H1 (cell line): Measurements from ENCODE around the gene SEMA4F. TPM values are rescaled to one million over a fixed set of nuclear protein-coding genes. Genes with fewer than 3 reads are reported as not detected.

ENCODE experiments used
- CTCF ChIA-PET: fragments of 300-600 bp; sonication (Branson Sonifier 250); formaldehyde crosslinking; loops from one replicate; lab custom pipeline; 2021; ENCODE audit not compliant: partially characterized antibody; lab: Charles Lee
- POLR2A ChIA-PET: fragments of 300-600 bp; sonication (Branson Sonifier 250); formaldehyde crosslinking; loops from one replicate; lab custom pipeline; 2021; ENCODE audit warnings: inconsistent platforms; ENCODE audit not compliant: partially characterized antibody; lab: Charles Lee
- DNase-seq, 2 experiments: peaks; one replicate each; pipeline versions ENCODE4 v3.0.0 to v3.0.0-alpha.2; 2010 to 2022; ENCODE audit warnings: low spot score in 2 of 2, low read depth in 1 of 2, mixed read lengths in 1 of 2
- FAIRE-seq: peaks from 2 replicates; lab custom pipeline; 2011; peaks lifted over from hg19 to GRCh38; lab: Jason Lieb, UNC
- H2AFZ ChIP-seq: 2 replicates; pipeline ENCODE4 v1.8.1; 2012; ENCODE audit warnings: low read length, inconsistent platforms
- H2AK5ac ChIP-seq: 2 replicates; pipeline ENCODE4 v1.6.1; 2013; ENCODE audit warnings: low read depth, low read length
- H2BK120ac ChIP-seq: replicated peaks from 2 replicates; pipeline ENCODE3; 2013; ENCODE audit warnings: low read depth, low read length, inconsistent platforms
- H2BK12ac ChIP-seq: 2 replicates; pipeline ENCODE4 v1.6.1; 2013; ENCODE audit warnings: low read depth, low read length
- H2BK15ac ChIP-seq: 2 replicates; pipeline ENCODE4 v1.6.1; 2013; ENCODE audit warnings: low read length
- H2BK20ac ChIP-seq: 2 replicates; pipeline ENCODE4 v1.6.1; 2013; ENCODE audit warnings: low read length
- H2BK5ac ChIP-seq: 2 replicates; pipeline ENCODE4 v1.6.1; 2013; ENCODE audit warnings: low read depth, low read length
- H3K14ac ChIP-seq: 2 replicates; pipeline ENCODE4 v1.6.1; 2013; ENCODE audit warnings: inconsistent platforms; ENCODE audit not compliant: insufficient read length
- H3K18ac ChIP-seq: 2 replicates; pipeline ENCODE4 v1.6.1; 2013; ENCODE audit warnings: low read length; ENCODE audit errors: extremely low read depth
- H3K23ac ChIP-seq: 2 replicates; pipeline ENCODE4 v1.6.1; 2013; ENCODE audit warnings: inconsistent platforms; ENCODE audit not compliant: insufficient read length
- H3K23me2 ChIP-seq: 2 replicates; pipeline ENCODE4 v1.6.1; 2013; ENCODE audit warnings: low read depth, low read length
- H3K27ac ChIP-seq: 2 replicates; pipeline ENCODE4 v1.6.1; 2011; ENCODE audit warnings: low read depth, low read length, inconsistent platforms
- H3K27me3 ChIP-seq, 4 experiments: replicated peaks in 1 of 4; 1 replicate in 1 of 4; 2 replicates in 3 of 4; pipeline versions ENCODE4 v1.6.1 to v1.8.1; 2011 to 2013; ENCODE audit warnings: low read length in 3 of 4, mild to moderate bottlenecking in 3 of 4, inconsistent platforms in 2 of 4, mixed read lengths in 2 of 4, moderate library complexity in 1 of 4; ENCODE audit not compliant: control insufficient read depth in 3 of 4, insufficient read depth in 3 of 4; ENCODE audit errors: extremely low read depth in 1 of 4
- H3K36me3 ChIP-seq, 4 experiments: 2 replicates each; pipeline versions ENCODE4 v1.6.1 to v1.8.1; 2011 to 2013; ENCODE audit warnings: mild to moderate bottlenecking in 4 of 4, low read length in 3 of 4, moderate library complexity in 2 of 4, control low read depth in 1 of 4, inconsistent platforms in 1 of 4; ENCODE audit not compliant: insufficient read depth in 4 of 4, control insufficient read depth in 2 of 4
- H3K4ac ChIP-seq: replicated peaks from 2 replicates; pipeline ENCODE3; 2013; ENCODE audit warnings: low read length, low read depth, mixed read lengths, inconsistent platforms; ENCODE audit not compliant: insufficient read length
- H3K4me1 ChIP-seq, 4 experiments: replicated peaks in 1 of 4; 1 replicate in 1 of 4; 2 replicates in 3 of 4; pipeline versions ENCODE4 v1.6.1 to v1.8.1; 2011 to 2013; ENCODE audit warnings: low read length in 3 of 4, inconsistent platforms in 2 of 4, mixed read lengths in 1 of 4; ENCODE audit not compliant: insufficient read depth in 4 of 4, control insufficient read depth in 3 of 4
- H3K4me2 ChIP-seq, 2 experiments: 2 replicates each; pipeline versions ENCODE4 v1.6.1 to v1.8.1; 2011 to 2013; ENCODE audit warnings: low read depth in 2 of 2, low read length in 2 of 2, control low read depth in 1 of 2, inconsistent platforms in 1 of 2, mild to moderate bottlenecking in 1 of 2; ENCODE audit not compliant: insufficient read depth in 1 of 2
- H3K4me3 ChIP-seq, 4 experiments: fragments of 200-600, 300-600 bp in 1 of 4; sonication (generic), shearing (Covaris generic), sonication (Bioruptor Twin) in 1 of 4; 2 replicates each; pipeline versions ENCODE4 v1.5.1 to v1.8.1; 2011 to 2016; ENCODE audit warnings: low read length in 4 of 4, low read depth in 3 of 4, control low read depth in 2 of 4, inconsistent platforms in 2 of 4, mild to moderate bottlenecking in 2 of 4, mixed read lengths in 1 of 4, moderate library complexity in 1 of 4; ENCODE audit not compliant: insufficient read depth in 2 of 4; ENCODE audit errors: extremely low read depth in 1 of 4
- H3K56ac ChIP-seq: replicated peaks from 2 replicates; pipeline ENCODE3; 2013; ENCODE audit warnings: low read depth, mild to moderate bottlenecking, mixed read lengths, low read length, inconsistent platforms; ENCODE audit not compliant: insufficient read length
- H3K79me1 ChIP-seq: 2 replicates; pipeline ENCODE4 v1.6.1; 2013; ENCODE audit warnings: low read depth, low read length, control low read depth
- H3K79me2 ChIP-seq, 2 experiments: 2 replicates each; pipeline versions ENCODE4 v1.6.1 to v1.8.1; 2012 to 2013; ENCODE audit warnings: low read length in 2 of 2, mild to moderate bottlenecking in 2 of 2, inconsistent platforms in 1 of 2; ENCODE audit not compliant: insufficient read depth in 2 of 2, control insufficient read depth in 1 of 2
- H3K9ac ChIP-seq, 4 experiments: replicated peaks in 1 of 4; 1 replicate in 1 of 4; 2 replicates in 3 of 4; pipeline versions ENCODE4 v1.6.1 to v1.8.1; 2011 to 2013; ENCODE audit warnings: low read depth in 3 of 4, low read length in 3 of 4, control low read depth in 2 of 4, mild to moderate bottlenecking in 2 of 4, moderate library complexity in 2 of 4, inconsistent platforms in 1 of 4; ENCODE audit errors: extremely low read depth in 1 of 4
- H3K9me3 ChIP-seq, 2 experiments: 2 replicates each; pipeline versions ENCODE4 v1.6.1 to v1.8.1; 2012 to 2013; ENCODE audit warnings: mild to moderate bottlenecking in 2 of 2, moderate library complexity in 2 of 2, control low read depth in 1 of 2, inconsistent platforms in 1 of 2, low read depth in 1 of 2, low read length in 1 of 2, mixed read lengths in 1 of 2; ENCODE audit not compliant: insufficient read depth in 2 of 2
- H4K20me1 ChIP-seq, 2 experiments: replicated peaks in 1 of 2; 2 replicates each; pipeline versions ENCODE3 to v1.8.1; 2011 to 2013; ENCODE audit warnings: inconsistent platforms in 2 of 2, low read length in 2 of 2, mild to moderate bottlenecking in 1 of 2; ENCODE audit not compliant: insufficient read depth in 2 of 2, control insufficient read depth in 1 of 2
- H4K5ac ChIP-seq: 2 replicates; pipeline ENCODE4 v1.6.1; 2013; ENCODE audit warnings: low read length, low read depth, mixed read lengths, inconsistent platforms; ENCODE audit not compliant: insufficient read length
- H4K8ac ChIP-seq: 2 replicates; pipeline ENCODE4 v1.8.0; 2013; ENCODE audit warnings: mild to moderate bottlenecking, moderate library complexity, low read length, inconsistent platforms; ENCODE audit not compliant: insufficient read depth; ENCODE audit errors: extremely low read depth
- H4K91ac ChIP-seq: replicated peaks from 2 replicates; pipeline ENCODE3; 2013; ENCODE audit warnings: low read length, mixed read lengths, inconsistent platforms; ENCODE audit not compliant: insufficient read length
- ATF3 ChIP-seq: IDR thresholded peaks from 2 replicates; pipeline ENCODE4 v1.6.1; 2011; ENCODE audit warnings: low read depth, mild to moderate bottlenecking, low read length; ENCODE audit not compliant: insufficient read depth
- EP300 ChIP-seq, 2 experiments: IDR thresholded peaks; 1 replicate in 1 of 2; 2 replicates in 1 of 2; pipeline ENCODE4 v1.6.1; 2011 to 2012; ENCODE audit warnings: low read depth in 2 of 2, low read length in 2 of 2, mild to moderate bottlenecking in 2 of 2, borderline replicate concordance in 1 of 2, inconsistent platforms in 1 of 2, moderate library complexity in 1 of 2
- NRF1 ChIP-seq: IDR thresholded peaks from 2 replicates; pipeline ENCODE4 v1.6.1; 2011; ENCODE audit warnings: mild to moderate bottlenecking, low read depth, low read length, improper control_type of control experiment
- SAP30 ChIP-seq: fragments of 300-600 bp; sonication (generic); IDR thresholded peaks from 2 replicates; pipeline ENCODE4 v1.7.1; 2012; ENCODE audit warnings: low read length, moderate library complexity, mild to moderate bottlenecking, inconsistent platforms; ENCODE audit not compliant: insufficient read depth, insufficient replicate concordance
- WGBS, 2 experiments: shearing (Covaris generic) in 1 of 2; methylation state at CpG; one replicate each; pipeline versions ENCODE4 v1.1.6 to v1.1.7; 2013 to 2015; ENCODE audit warnings: low lambda C conversion rate in 2 of 2, mixed read lengths in 2 of 2, inconsistent platforms in 1 of 2, low coverage in 1 of 2, missing lambda C conversion rate in 1 of 2; ENCODE audit not compliant: insufficient replicate concordance in 2 of 2, insufficient coverage in 1 of 2, insufficient read length in 1 of 2; ENCODE audit errors: extremely low coverage in 1 of 2, missing lambda C conversion rate in 1 of 2; 5-methylcytosine and 5-hydroxymethylcytosine counted together
- polyA plus RNA-seq, 7 experiments: library from polyadenylated mRNA; depleted of rRNA in 3 of 7; stranded (reverse) in 5 of 7; unstranded in 2 of 7; fragments of >200 nt in 5 of 7; fragments of 200-250 nt in 2 of 7; gene quantifications; 1 replicate in 5 of 7; 2 replicates in 1 of 7; 4 replicates in 1 of 7; pipeline versions ENCODE4 v1.2.1 to v1.2.3, GENCODE V29; 2011 to 2013; ENCODE audit warnings: missing spikeins in 2 of 7, mixed read lengths in 2 of 7
- total RNA-seq: library from RNA; stranded (reverse); fragmentation: NEBNext Ultra II Directional; extraction: Animal tissue kit (Norgen Biotek cat#: 25700); gene quantifications from 2 replicates; pipeline ENCODE4 v1.2.1, GENCODE V29; 2021

The SEMA4F gene
- total and polyA plus RNA-seq, 2 of the 8 experiments (the other 6 are each of a cell fraction or from before 2014, with no cell fraction given), result 3.3 to 3.4 TPM

GRCh38 chr2:74645344-74645743 is 8.7 kb upstream of the SEMA4F start:
- peak; percentile 28 for FAIRE-seq
- Histone ChIP-seq H3K23me2 (no peaks in the 10 kb centered on the region; the same call in 1 of the 2 replicates), H4K91ac (no peak overlapping the region), H3K4me2 (no peak overlapping the region), H3K9ac (no peak overlapping the region), H2AK5ac (no peak overlapping the region), H3K36me3 (no peaks in the 10 kb centered on the region), H3K79me1 (no peaks in the 10 kb centered on the region), H3K4me3 (no peak overlapping the region), H3K18ac (no peak overlapping the region), H4K20me1 (no peaks in the 10 kb centered on the region), H2BK15ac (no peak overlapping the region), H3K56ac (no peak overlapping the region), H2BK20ac (no peak overlapping the region), H2BK12ac (no peak overlapping the region), H3K23ac (no peak overlapping the region), H3K4me1 (peaks cover 0 to 4% (median 0%) of the 10 kb centered on the region in 4 experiments; a peak in 2 of 7 replicates), H2BK120ac (no peak overlapping the region), H3K9me3 (no peaks in the 10 kb centered on the region), H3K14ac (no peak overlapping the region), H4K8ac (no peak overlapping the region), H3K27ac (no peak overlapping the region), H3K27me3 (peaks cover 0 to 7% (median 1%) of the 10 kb centered on the region in 4 experiments; a peak in 4 of 7 replicates), H4K5ac (no peak overlapping the region), H2BK5ac (no peak overlapping the region), H3K79me2 (no peaks in the 10 kb centered on the region), H2AFZ (no peak overlapping the region), H3K4ac (no peak overlapping the region)
- CTCF ChIA-PET, result interaction anchor here (0.6 to 1.7 kb wide), 7 partner anchors 11 to 384 kb away, joined by 3 to 6 read pairs (median 3); no protein-coding TSS in a partner anchor
- POLR2A ChIA-PET, result interaction anchor here (1.3 kb wide), 1 partner anchor 9 kb away, joined by 3 read pairs; the partner anchor contains the start of gene SEMA4F
- 76% methylated on average over 4 of the region's 4 CpGs; no CpG with 5 or more reads in 1 of the 2 experiments for WGBS, 2 experiments
- no peak for DNase-seq
- TF ChIP-seq EP300 (IDR thresholded peaks at IDR 0.05; ENCODE audit: borderline replicate concordance in 1 of 2, low read depth in 2 of 2, low read length in 2 of 2) (no peak), ATF3 (no peak), SAP30 (no peak), NRF1 (no peak)
